HG03565 (cell line): ENCODE results near the gene ARHGEF16.

Experiments used
- ATAC-seq: cut with Tn5 transposase; IDR thresholded peaks from one replicate; pipeline ENCODE4 v1.9.1; 2021; ENCODE audit warnings: mild to moderate bottlenecking, moderate library complexity; ENCODE audit not compliant: unreplicated experiment

The ARHGEF16 gene

GRCh38 chr1:3479511-3480368 lies 25.3 kb downstream of the ARHGEF16 start:
- no peak for ATAC-seq

DNA sequence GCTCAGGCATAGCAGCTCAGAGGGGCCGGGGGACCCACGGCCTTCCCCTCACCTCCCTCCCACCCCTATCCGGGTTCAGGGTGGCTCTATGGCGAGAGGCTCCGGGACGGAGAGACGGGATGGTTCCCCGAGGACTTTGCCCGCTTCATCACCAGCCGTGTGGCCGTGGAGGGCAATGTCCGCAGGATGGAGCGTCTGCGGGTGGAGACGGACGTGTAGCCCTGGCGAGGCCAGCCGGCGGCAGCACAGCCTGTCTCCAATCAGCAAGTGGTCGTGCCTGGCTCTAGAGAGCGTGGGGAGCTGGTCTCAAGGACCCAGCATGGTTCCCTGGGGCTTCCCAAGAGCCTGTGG lies 25.9 kb downstream of the ARHGEF16 start:
- ATAC-seq = no peak

- no peak for ATAC-seq
Observed at GRCh38 chr1:3481046-3481445, 26.6 kb downstream of the ARHGEF16 start.

DNA sequence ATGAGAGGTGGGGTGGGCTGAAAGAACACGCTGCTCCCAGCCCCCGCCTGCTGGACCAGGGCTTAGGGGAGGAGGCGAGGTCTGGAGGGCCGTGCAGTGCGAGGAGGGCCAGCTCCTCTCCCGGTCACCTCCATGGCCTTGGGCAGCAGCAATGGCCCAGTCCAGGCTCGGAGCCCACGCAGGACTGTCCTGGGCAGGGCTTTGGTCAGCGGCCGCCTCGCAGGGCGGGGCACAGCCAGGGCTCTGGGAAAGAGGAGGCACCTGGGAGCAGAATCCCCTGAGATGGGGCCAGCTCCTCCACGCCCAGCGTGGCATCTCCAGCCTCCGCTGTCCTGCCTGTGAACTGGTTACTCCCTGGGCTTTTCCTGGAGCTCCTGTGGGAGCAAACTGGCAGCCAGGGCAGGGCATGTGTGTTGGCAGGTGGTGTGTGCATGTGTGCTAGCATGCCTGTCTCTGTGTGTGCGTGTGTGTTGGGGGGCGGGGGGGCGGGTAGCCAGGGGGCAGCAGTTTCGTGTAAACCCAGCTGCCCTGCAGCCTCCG lies 27.4 kb downstream of the ARHGEF16 start:
- no peak for ATAC-seq

DNA sequence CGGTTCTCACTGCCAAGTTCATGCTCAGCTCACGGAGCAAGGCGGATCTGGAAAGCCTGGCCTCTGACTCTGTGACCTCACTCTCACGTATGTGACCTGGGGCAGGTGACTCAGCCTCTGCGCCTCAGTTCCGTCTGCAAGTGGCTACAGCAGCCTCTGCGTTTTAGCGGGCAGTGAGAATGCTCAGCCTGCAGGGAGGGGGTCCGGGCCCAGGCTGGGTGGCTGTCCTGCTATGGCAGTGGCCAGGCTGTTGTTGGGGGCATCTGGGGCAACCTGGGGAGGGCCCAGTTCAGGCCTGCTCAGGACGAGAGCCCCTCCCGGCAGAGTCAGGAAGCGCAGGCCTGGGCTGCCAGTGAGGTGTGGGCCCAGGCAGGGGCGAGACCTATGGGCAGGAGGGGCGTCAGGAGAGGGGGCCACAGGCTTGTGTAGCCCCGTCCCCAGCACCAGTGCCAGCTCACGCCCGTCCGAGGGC lies 27.9 kb downstream of the ARHGEF16 start:
- no peak for ATAC-seq

DNA sequence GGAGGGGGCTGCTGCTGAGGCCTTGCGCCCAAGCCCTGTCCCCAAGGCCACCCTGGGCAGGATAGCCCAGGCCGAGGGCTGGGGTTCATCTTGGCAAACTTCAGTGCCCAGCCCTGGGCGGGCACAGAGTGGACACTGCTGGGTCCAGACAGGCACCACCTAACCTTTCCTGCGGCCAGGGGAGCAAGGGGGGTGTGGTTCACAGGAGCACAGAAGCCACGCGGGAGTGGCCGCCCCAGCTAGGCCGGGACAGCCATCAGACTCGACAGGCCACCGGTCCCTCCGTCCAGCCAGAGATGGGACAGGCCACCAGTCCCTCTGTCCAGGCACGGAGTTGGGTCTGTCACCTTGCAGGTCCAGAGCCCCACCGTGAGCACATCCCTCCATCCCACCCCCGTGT lies 28.9 kb downstream of the ARHGEF16 start:
- no peak for ATAC-seq

GRCh38 chr1:3483801-3484444 lies 29.5 kb downstream of the ARHGEF16 start:
- no peak for ATAC-seq

GRCh38 chr1:3485016-3485415 lies 30.6 kb downstream of the ARHGEF16 start:
- no peak for ATAC-seq

DNA sequence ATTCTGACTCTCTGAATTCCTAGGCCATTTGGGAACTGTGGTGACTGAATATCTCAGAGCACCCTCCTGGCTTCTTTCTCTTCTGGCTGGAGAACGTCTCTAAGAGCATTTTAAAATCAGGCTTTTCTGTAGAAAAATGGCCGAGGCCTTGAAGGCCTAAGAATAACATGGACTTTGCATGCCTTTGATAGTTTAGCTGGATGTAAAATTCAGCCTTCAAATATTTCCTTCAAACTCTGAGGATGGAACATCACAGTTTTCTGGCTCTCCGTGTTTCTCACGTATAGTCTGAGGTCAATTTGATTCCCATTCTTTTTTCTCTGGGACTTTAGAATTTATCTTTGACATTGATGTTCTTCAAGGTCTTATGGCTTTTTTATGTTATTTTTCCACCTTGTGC lies 34.0 kb downstream of the ARHGEF16 start:
- no peak for ATAC-seq

DNA sequence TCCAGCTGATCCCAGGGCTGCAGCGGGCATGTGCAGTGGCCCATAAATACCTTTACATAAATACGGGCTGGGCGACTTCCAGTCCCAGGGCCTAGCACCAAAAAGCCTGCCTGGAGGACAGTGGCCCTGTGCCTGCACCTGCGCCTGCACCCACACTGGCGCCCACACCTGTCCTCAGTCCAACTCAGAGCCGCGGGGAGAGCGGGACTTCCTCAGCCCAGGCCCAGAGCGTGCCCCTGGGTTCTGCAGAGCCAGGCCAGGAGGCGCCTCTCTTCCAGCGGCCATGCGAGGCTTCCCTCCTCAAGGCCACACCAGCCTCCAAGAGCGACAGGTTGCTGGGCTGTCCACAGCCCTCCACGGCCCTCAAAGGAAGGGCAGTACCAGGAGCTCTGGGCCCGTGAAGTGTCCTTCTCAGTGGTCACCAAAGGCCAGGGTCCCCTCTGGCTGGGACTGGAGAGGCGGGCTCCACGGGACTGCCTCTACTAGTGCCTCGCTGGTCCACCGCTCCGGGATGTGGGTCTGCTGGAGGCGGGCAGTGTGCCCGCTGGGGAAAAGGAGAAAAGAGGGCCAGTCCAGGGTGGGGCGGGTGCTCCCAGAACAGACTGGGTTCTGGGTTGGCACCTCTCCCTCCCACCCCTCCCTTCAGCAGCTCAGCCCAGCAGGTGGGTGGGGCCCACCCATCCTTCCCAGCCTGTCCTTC lies 35.7 kb downstream of the ARHGEF16 start:
- no peak for ATAC-seq

DNA sequence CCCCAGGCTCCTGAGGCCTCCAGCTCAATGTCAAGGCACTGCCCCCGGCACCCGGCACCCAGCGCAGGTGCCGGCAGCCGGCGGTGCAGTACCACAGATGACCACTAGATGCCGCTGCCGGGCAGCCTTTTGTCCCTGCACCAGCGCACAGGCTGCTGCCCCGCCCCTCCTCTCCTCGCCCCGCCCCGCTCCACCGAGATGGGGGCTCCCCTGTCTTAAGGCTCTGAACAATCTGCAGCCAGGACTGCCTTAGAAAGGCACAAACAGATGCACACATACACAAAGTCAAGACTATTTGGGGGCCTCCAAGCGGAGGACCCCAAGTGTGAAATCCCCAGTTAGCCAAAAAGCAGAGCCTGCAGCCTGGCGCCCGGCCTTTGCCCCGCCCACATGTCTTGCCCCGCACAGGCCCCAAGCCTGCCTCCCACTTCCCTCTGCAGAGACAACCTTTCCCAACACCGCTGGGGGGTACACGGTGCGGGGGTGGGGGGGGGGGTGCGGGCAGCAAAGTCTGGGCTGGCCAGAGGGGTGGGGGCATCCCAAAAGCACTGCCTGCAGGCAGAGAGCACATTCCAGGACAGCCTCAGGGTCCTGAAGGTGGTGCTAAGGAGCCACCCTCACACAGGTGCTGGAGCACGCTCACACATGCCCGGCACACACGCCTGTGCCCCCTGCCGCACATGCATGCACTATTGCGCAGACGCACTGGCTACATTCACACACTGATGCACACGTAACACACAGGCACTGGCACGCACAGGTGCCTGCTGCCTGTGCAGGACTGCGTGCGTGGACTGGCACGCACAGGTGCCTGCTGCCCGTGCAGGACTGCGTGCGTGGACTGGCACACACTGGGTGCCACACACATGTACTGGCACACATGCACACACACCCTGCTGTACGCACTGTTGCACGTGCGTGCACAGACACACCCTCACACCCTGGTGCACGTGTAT lies 37.1 kb downstream of the ARHGEF16 start:
- no peak for ATAC-seq

GRCh38 chr1:3492545-3493246 lies 38.2 kb downstream of the ARHGEF16 start:
- ATAC-seq = no peak

DNA sequence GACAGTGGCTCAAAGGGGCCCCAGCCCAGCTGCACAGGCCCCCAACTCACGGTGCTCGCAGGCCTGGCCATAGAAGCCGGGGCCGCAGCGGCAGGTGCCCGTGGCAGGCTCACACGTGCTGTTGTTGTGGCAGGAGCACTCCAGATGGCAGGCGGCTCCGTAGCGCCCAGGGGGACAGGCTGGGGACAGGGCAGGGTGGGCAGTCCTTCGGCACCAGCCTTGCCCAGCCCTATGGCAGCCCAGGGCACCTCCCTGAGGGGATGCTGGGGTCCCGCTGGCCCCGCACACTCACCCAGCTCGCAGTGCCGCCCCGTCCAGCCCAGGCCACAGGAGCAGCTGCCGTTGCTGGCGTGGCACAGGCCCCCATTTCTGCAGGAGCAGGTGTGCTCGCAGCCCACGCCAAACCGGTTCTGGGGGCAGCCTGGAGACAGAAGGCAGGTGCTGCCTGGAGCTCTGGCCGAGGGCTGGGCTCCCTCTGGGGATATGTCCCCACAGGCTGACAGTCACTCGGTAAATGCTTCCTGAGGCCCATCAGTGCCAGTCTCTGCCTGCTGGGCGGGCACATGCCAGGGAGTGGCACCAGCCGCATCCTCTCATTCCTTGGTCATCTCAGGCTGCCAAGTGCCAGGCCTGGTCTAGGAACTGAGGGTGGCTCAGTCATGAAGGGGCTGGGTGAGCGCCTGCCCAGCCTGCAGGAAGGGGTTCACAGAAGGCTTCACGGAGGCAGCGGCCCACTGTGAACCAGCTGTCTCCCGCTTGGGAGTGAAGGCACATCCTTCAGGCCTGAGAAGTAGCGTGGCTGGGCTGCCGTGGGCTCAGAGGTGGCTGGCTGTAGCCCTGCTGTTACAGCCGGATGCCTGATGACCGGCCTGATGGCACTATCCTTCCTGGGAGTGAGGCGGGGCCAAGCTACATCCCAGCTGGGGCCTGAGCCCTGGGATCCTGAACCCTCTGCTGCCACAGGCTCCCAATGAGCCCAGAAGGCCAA lies 40.1 kb downstream of the ARHGEF16 start:
- no peak for ATAC-seq

GRCh38 chr1:3495776-3496745 lies 41.6 kb downstream of the ARHGEF16 start:
- no peak for ATAC-seq

DNA sequence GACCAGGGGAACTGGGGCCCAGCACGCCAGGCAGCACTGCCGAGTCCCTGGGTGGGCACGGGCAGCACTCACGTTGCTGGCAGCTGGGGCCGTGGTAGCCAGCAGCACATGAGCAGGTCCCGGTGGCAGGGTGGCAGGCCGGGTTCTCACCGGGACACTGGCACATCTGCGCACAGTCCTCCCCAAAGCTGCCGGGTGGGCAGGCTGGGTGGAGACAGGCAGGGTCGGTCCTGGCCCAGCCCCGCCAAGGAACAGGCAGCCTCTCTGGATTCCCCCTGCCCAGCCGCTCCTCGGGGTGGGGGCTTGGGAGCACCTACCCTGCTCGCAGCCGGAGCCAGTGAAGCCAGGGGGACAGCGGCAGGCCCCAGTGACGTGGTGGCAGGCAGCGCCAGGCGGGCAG lies 42.5 kb downstream of the ARHGEF16 start:
- ATAC-seq = no peak

DNA sequence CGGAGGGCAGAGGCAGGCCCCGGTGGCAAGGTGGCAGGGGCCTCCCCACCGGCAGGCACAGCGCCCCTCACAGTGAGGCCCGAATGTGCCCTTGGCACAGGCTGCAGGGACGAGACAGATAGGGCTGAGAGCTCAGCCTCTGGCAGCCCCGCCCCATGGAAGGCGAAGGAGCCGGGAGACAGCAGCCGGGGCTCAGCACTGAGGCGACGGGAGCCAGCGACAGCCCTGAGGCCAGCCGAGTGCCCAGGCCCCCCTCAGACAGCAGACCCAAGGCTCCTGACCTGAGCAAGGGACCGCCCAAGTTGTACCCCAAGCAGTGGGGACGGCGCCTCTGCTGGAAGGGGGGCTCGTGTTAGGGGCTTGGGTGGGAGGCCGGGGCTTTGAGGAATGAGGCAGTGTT lies 43.1 kb downstream of the ARHGEF16 start:
- ATAC-seq = no peak

- ATAC-seq = no peak
Observed at GRCh38 chr1:3498246-3498930, 43.9 kb downstream of the ARHGEF16 start.
